ENCODE data around the gene PSMD8. TPM values are rescaled to one million over a fixed set of nuclear protein-coding genes. Genes with fewer than 3 reads are reported as not detected.
"Not testable (repeated sequence)": the region's sequence is repeated elsewhere in the genome, so short reads cannot be mapped to it uniquely, and the experiment has no call there.

The PSMD8 gene
- total RNA-seq, 2 donors from 2014 or later, result 75.9 to 84.7 TPM

GRCh38 chr19:38412491-38412890 lies 38.1 kb downstream of the PSMD8 start:
- H3K27me3 Mint-ChIP-seq, result no peaks in the 10 kb centered on the region
- H3K4me1 Mint-ChIP-seq, result peaks cover 13% of the 10 kb centered on the region
- ATAC-seq, result no peak
- DNase-seq, result no peak
- no peaks in the 10 kb centered on the region for H3K9me3 ChIP-seq (ENCODE audit: control insufficient read depth, low read length, poor library complexity, severe bottlenecking)
- no peak overlapping the region for H3K27ac Mint-ChIP-seq
- H3K4me3 Mint-ChIP-seq, result no peak overlapping the region
- no peaks in the 10 kb centered on the region for H3K36me3 Mint-ChIP-seq (ENCODE audit: low read depth)

- DNase-seq (no peak), ATAC-seq (no peak)
- H3K4me3 Mint-ChIP-seq, result no peak overlapping the region
- no peaks in the 10 kb centered on the region for H3K36me3 Mint-ChIP-seq (ENCODE audit: low read depth)
- H3K27me3 Mint-ChIP-seq, result no peaks in the 10 kb centered on the region
- no peak overlapping the region for H3K27ac Mint-ChIP-seq
- peaks cover 17% of the 10 kb centered on the region for H3K4me1 Mint-ChIP-seq
- H3K9me3 ChIP-seq (ENCODE audit: control insufficient read depth, low read length, poor library complexity, severe bottlenecking), result no peaks in the 10 kb centered on the region
Measured at GRCh38 chr19:38412961-38413360, 38.6 kb downstream of the PSMD8 start.

- Mint-ChIP-seq H3K27me3 (no peaks in the 10 kb centered on the region), H3K36me3 (ENCODE audit: low read depth) (no peaks in the 10 kb centered on the region), H3K27ac (no peak overlapping the region), H3K4me1 (peaks cover 19% of the 10 kb centered on the region), H3K4me3 (no peak overlapping the region)
- ATAC-seq (no peak), DNase-seq (no peak)
- no peaks in the 10 kb centered on the region for H3K9me3 ChIP-seq (ENCODE audit: control insufficient read depth, low read length, poor library complexity, severe bottlenecking)
Measured at GRCh38 chr19:38413416-38413815, 39.0 kb downstream of the PSMD8 start.

GRCh38 chr19:38417146-38417543 lies 42.8 kb downstream of the PSMD8 start:
- ATAC-seq (no peak), DNase-seq (no peak)
- Mint-ChIP-seq H3K36me3 (ENCODE audit: low read depth) (no peaks in the 10 kb centered on the region), H3K4me3 (peak overlapping the region; percentile 95), H3K4me1 (peaks cover 20% of the 10 kb centered on the region), H3K27ac (peak overlapping the region; percentile 96), H3K27me3 (no peaks in the 10 kb centered on the region)
- H3K9me3 ChIP-seq (ENCODE audit: control insufficient read depth, low read length, poor library complexity, severe bottlenecking), result no peaks in the 10 kb centered on the region

- H3K27ac Mint-ChIP-seq, result peak overlapping the region; percentile 96
- H3K4me1 Mint-ChIP-seq, result peaks cover 20% of the 10 kb centered on the region
- ATAC-seq, result peak; percentile 87
- H3K36me3 Mint-ChIP-seq (ENCODE audit: low read depth), result no peaks in the 10 kb centered on the region
- DNase-seq, result peak in 2 of 3 donors; percentile 30 to 35
- H3K27me3 Mint-ChIP-seq, result no peaks in the 10 kb centered on the region
- H3K9me3 ChIP-seq (ENCODE audit: control insufficient read depth, low read length, poor library complexity, severe bottlenecking), result no peaks in the 10 kb centered on the region
- peak overlapping the region; percentile 95 for H3K4me3 Mint-ChIP-seq
Measured at GRCh38 chr19:38417544-38418506, 43.5 kb downstream of the PSMD8 start.

GRCh38 chr19:38420935-38421334 lies 46.6 kb downstream of the PSMD8 start:
- Mint-ChIP-seq H3K27ac (no peak overlapping the region), H3K27me3 (no peaks in the 10 kb centered on the region), H3K4me1 (peaks cover 23% of the 10 kb centered on the region), H3K36me3 (ENCODE audit: low read depth) (no peaks in the 10 kb centered on the region), H3K4me3 (no peak overlapping the region)
- H3K9me3 ChIP-seq (ENCODE audit: control insufficient read depth, low read length, poor library complexity, severe bottlenecking), result no peaks in the 10 kb centered on the region
- DNase-seq (no peak), ATAC-seq (no peak)

GRCh38 chr19:38421856-38422255 lies 47.5 kb downstream of the PSMD8 start:
- DNase-seq (no peak), ATAC-seq (no peak)
- Mint-ChIP-seq H3K27ac (no peak overlapping the region), H3K4me1 (peaks cover 23% of the 10 kb centered on the region), H3K36me3 (ENCODE audit: low read depth) (no peaks in the 10 kb centered on the region), H3K27me3 (no peaks in the 10 kb centered on the region), H3K4me3 (no peak overlapping the region)
- no peaks in the 10 kb centered on the region for H3K9me3 ChIP-seq (ENCODE audit: control insufficient read depth, low read length, poor library complexity, severe bottlenecking)

GRCh38 chr19:38422438-38422837 lies 48.1 kb downstream of the PSMD8 start:
- Mint-ChIP-seq H3K4me3 (no peak overlapping the region), H3K27me3 (no peaks in the 10 kb centered on the region), H3K4me1 (peaks cover 18% of the 10 kb centered on the region), H3K36me3 (ENCODE audit: low read depth) (no peaks in the 10 kb centered on the region), H3K27ac (no peak overlapping the region)
- ATAC-seq (no peak), DNase-seq (no peak)
- H3K9me3 ChIP-seq (ENCODE audit: control insufficient read depth, low read length, poor library complexity, severe bottlenecking), result no peaks in the 10 kb centered on the region

- Mint-ChIP-seq H3K4me1 (peaks cover 13% of the 10 kb centered on the region), H3K36me3 (ENCODE audit: low read depth) (no peaks in the 10 kb centered on the region), H3K27me3 (peaks cover 6% of the 10 kb centered on the region), H3K4me3 (no peak overlapping the region), H3K27ac (no peak overlapping the region)
- ATAC-seq (no peak), DNase-seq (no peak)
- no peaks in the 10 kb centered on the region for H3K9me3 ChIP-seq (ENCODE audit: control insufficient read depth, low read length, poor library complexity, severe bottlenecking)
Measured at GRCh38 chr19:38424272-38424671, 49.9 kb downstream of the PSMD8 start.

- no peaks in the 10 kb centered on the region for H3K9me3 ChIP-seq (ENCODE audit: control insufficient read depth, low read length, poor library complexity, severe bottlenecking)
- H3K27me3 Mint-ChIP-seq, result peaks cover 10% of the 10 kb centered on the region
- H3K4me1 Mint-ChIP-seq, result peaks cover 16% of the 10 kb centered on the region
- no peaks in the 10 kb centered on the region for H3K36me3 Mint-ChIP-seq (ENCODE audit: low read depth)
- no peak overlapping the region for H3K27ac Mint-ChIP-seq
- DNase-seq (no peak), ATAC-seq (no peak)
- peak overlapping the region; percentile 70 for H3K4me3 Mint-ChIP-seq
Measured at GRCh38 chr19:38425222-38425809, 50.9 kb downstream of the PSMD8 start.

GRCh38 chr19:38425810-38426466 lies 51.6 kb downstream of the PSMD8 start, which contains the start of gene RASGRP4:
RASGRP4 (minus strand) TSS chr19:38426219; CDS start chr19:38426091, 128 bp downstream.
- no peaks in the 10 kb centered on the region for H3K9me3 ChIP-seq (ENCODE audit: control insufficient read depth, low read length, poor library complexity, severe bottlenecking)
- peak; percentile 27 to 52 (median 50) for DNase-seq
- Mint-ChIP-seq H3K27ac (peak within 1 kb of the TSS; percentile 77), H3K4me1 (peaks cover 16% of the 10 kb centered on the region), H3K27me3 (peaks cover 10% of the 10 kb centered on the region), H3K36me3 (ENCODE audit: low read depth) (no peaks in the 10 kb centered on the region), H3K4me3 (peak within 1 kb of the TSS; percentile 75)
- ATAC-seq, result peak; percentile 71

GRCh38 chr19:38427035-38427677 lies 52.8 kb downstream of the PSMD8 start:
- Mint-ChIP-seq H3K27ac (peak overlapping the region; percentile 77), H3K4me3 (peak overlapping the region; percentile 75), H3K4me1 (peaks cover 16% of the 10 kb centered on the region), H3K27me3 (peaks cover 10% of the 10 kb centered on the region)
- not testable (repeated sequence) for H3K36me3 Mint-ChIP-seq (ENCODE audit: low read depth); H3K9me3 ChIP-seq (ENCODE audit: control insufficient read depth, low read length, poor library complexity, severe bottlenecking)
- peak in 1 of 3 donors; percentile 25 for DNase-seq
- peak; percentile 87 for ATAC-seq

Data from T-helper 17 cell (primary cell).